GM12874 (cell line): Measurements from ENCODE around the gene RGS7.

ENCODE experiments used
- TF ChIP-seq, protein P1 (sequence below): IDR thresholded peaks from 2 replicates; pipeline ENCODE4 v1.5.1; 2011; ENCODE audit warnings: low read depth, mild to moderate bottlenecking, control low read depth, low read length, moderate library complexity; ENCODE audit not compliant: insufficient read depth

Gene RGS7

DNA sequence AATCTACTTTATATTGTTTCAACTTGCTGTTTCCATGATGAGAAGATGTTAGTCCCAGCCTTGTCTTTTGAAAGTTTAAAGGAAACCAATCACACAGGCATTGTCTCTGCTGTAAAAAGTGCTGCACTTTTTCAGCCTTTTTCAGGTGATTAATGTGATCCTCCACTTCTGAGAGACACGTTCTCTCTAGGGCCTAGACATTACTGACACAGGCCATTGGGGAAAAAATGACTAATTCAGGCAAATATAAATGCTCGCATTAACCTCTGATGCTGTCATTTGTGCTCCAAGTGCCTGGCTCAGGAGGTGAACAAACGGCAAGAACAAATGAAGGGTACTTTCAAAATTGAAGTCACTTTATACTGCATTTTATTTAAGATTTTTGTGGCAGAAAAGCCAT lies 32.4 kb upstream of the RGS7 start:
- TF ChIP-seq, protein P1, sequence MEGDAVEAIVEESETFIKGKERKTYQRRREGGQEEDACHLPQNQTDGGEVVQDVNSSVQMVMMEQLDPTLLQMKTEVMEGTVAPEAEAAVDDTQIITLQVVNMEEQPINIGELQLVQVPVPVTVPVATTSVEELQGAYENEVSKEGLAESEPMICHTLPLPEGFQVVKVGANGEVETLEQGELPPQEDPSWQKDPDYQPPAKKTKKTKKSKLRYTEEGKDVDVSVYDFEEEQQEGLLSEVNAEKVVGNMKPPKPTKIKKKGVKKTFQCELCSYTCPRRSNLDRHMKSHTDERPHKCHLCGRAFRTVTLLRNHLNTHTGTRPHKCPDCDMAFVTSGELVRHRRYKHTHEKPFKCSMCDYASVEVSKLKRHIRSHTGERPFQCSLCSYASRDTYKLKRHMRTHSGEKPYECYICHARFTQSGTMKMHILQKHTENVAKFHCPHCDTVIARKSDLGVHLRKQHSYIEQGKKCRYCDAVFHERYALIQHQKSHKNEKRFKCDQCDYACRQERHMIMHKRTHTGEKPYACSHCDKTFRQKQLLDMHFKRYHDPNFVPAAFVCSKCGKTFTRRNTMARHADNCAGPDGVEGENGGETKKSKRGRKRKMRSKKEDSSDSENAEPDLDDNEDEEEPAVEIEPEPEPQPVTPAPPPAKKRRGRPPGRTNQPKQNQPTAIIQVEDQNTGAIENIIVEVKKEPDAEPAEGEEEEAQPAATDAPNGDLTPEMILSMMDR = no peak

GRCh38 chr1:241387216-241387615 lies 30.2 kb upstream of the RGS7 start:
- TF ChIP-seq, protein P1 = no peak

GRCh38 chr1:241376701-241377100 lies 19.7 kb upstream of the RGS7 start:
- TF ChIP-seq, protein P1 = no peak

DNA sequence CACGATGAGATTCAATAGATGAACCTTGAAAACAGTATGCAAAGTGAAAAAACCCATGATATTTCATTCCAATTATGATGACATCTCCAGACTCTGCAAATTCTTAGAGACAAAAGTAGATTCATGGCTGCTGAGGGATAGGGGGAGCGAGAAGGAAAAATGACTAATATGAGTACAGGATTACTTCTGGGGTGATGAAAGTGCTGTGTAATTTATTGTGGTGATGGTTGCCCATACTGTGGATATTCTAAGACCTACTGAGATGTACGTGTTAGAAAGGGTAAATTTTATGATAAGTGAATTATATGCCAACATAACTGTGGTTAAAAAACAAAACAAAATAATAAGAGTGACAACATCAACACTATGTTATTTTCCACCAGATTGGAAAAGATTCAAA lies 18.9 kb upstream of the RGS7 start:
- TF ChIP-seq, protein P1 = no peak

- TF ChIP-seq, protein P1 = no peak
Measured at GRCh38 chr1:241366196-241366595, 9.2 kb upstream of the RGS7 start.

- TF ChIP-seq, protein P1 = no peak
Measured at GRCh38 chr1:241362350-241362749, 5.3 kb upstream of the RGS7 start.

- TF ChIP-seq, protein P1 = no peak
Measured at GRCh38 chr1:241357366-241358340, 648 bp upstream of the RGS7 start.
